Progenitor cell of endocrine pancreas (in vitro differentiated cells): ENCODE results near the gene HSPBP1. TPM values are rescaled to one million over a fixed set of nuclear protein-coding genes. Genes with fewer than 3 reads are reported as not detected.

Experiments
- DNase-seq: peaks from one replicate; pipeline ENCODE4 v3.0.0; 2021; ENCODE audit warnings: low spot score; ENCODE audit not compliant: unreplicated experiment
- H3K27ac Mint-ChIP-seq: 2 replicates; pipeline ENCODE4 v1.8.0; 2021; ENCODE audit warnings: mild to moderate bottlenecking, moderate library complexity, mixed read lengths
- H3K27me3 Mint-ChIP-seq: 2 replicates; pipeline ENCODE4 v1.8.0; 2021; ENCODE audit warnings: mixed read lengths
- H3K36me3 Mint-ChIP-seq: 2 replicates; pipeline ENCODE4 v1.8.0; 2022; ENCODE audit warnings: mixed read lengths; ENCODE audit not compliant: insufficient read depth
- H3K4me1 Mint-ChIP-seq: 2 replicates; pipeline ENCODE4 v1.8.0; 2021; ENCODE audit warnings: low read depth, mixed read lengths
- H3K4me3 Mint-ChIP-seq: 2 replicates; pipeline ENCODE4 v1.8.0; 2021; ENCODE audit warnings: low read depth, mild to moderate bottlenecking, moderate library complexity, mixed read lengths
- H3K9me3 Mint-ChIP-seq: 2 replicates; pipeline ENCODE4 v1.8.0; 2021; ENCODE audit warnings: low read depth, mixed read lengths
- CTCF ChIP-seq: fragments of 200-600 bp; sonication (generic); IDR thresholded peaks from one replicate; pipeline ENCODE4 v1.5.0; 2021; ENCODE audit warnings: antibody characterized with exemption, mild to moderate bottlenecking; ENCODE audit not compliant: unreplicated experiment
- total RNA-seq: library from RNA; stranded (reverse); gene quantifications from 2 replicates; pipeline ENCODE4 v1.2.1, GENCODE V29; 2021

HSPBP1 gene
- total RNA-seq, 1 donor from 2014 or later, result 46.1 TPM

GRCh38 chr19:55300886-55301458 lies 21.1 kb upstream of the HSPBP1 start:
- no peak for TF ChIP-seq CTCF

GRCh38 chr19:55299991-55300390 lies 20.1 kb upstream of the HSPBP1 start:
- Mint-ChIP-seq H3K4me1 (no peaks in the 10 kb centered on the region), H3K4me3 (no peak overlapping the region), H3K9me3 (no peaks in the 10 kb centered on the region), H3K27ac (no peak overlapping the region), H3K27me3 (no peaks in the 10 kb centered on the region), H3K36me3 (peaks cover 18% of the 10 kb centered on the region)
- no peak for TF ChIP-seq CTCF
- DNase-seq, result no peak

More at GRCh38 chr19:55300886-55301458, 21.1 kb upstream of the HSPBP1 start:
- no peak for DNase-seq
- Mint-ChIP-seq H3K27ac (no peak overlapping the region), H3K4me1 (no peaks in the 10 kb centered on the region), H3K9me3 (no peaks in the 10 kb centered on the region), H3K27me3 (no peaks in the 10 kb centered on the region), H3K36me3 (peaks cover 19% of the 10 kb centered on the region), H3K4me3 (no peak overlapping the region)

- no peak for TF ChIP-seq CTCF
- H3K27me3 Mint-ChIP-seq, result no peaks in the 10 kb centered on the region
- H3K9me3 Mint-ChIP-seq, result no peaks in the 10 kb centered on the region
- DNase-seq, result no peak
- no peak overlapping the region for H3K27ac Mint-ChIP-seq
- no peak overlapping the region for H3K4me3 Mint-ChIP-seq
- H3K36me3 Mint-ChIP-seq, result peaks cover 20% of the 10 kb centered on the region
- H3K4me1 Mint-ChIP-seq, result no peaks in the 10 kb centered on the region
Observed at GRCh38 chr19:55297267-55297666, 17.4 kb upstream of the HSPBP1 start.

- TF ChIP-seq CTCF, result no peak
- H3K4me1 Mint-ChIP-seq, result peaks cover 12% of the 10 kb centered on the region
- H3K9me3 Mint-ChIP-seq, result no peaks in the 10 kb centered on the region
- no peak for DNase-seq
- no peak overlapping the region for H3K4me3 Mint-ChIP-seq
- H3K27me3 Mint-ChIP-seq, result no peaks in the 10 kb centered on the region
- no peak overlapping the region for H3K27ac Mint-ChIP-seq
- peaks cover 11% of the 10 kb centered on the region for H3K36me3 Mint-ChIP-seq
Observed at GRCh38 chr19:55289117-55289796, 9.3 kb upstream of the HSPBP1 start.

GRCh38 chr19:55287361-55288079 lies 7.6 kb upstream of the HSPBP1 start:
- no peaks in the 10 kb centered on the region for H3K9me3 Mint-ChIP-seq

More at GRCh38 chr19:55287361-55288079, 7.6 kb upstream of the HSPBP1 start:
- Mint-ChIP-seq H3K36me3 (peaks cover 8% of the 10 kb centered on the region), H3K27me3 (no peaks in the 10 kb centered on the region), H3K4me3 (no peak overlapping the region), H3K27ac (no peak overlapping the region), H3K4me1 (peaks cover 12% of the 10 kb centered on the region)
- no peak for TF ChIP-seq CTCF
- DNase-seq, result no peak
